Endodermal cell (in vitro differentiated cells): ENCODE measurements around the gene MORN4. TPM values are rescaled to one million over a fixed set of nuclear protein-coding genes. Genes with fewer than 3 reads are reported as not detected.

Experiments
- DNase-seq: peaks from one replicate; pipeline ENCODE4 v3.0.0-alpha.2; 2017
- H3K27ac ChIP-seq: 2 replicates; pipeline ENCODE4 v1.5.1; 2013; ENCODE audit warnings: mild to moderate bottlenecking, low read depth, low read length, moderate library complexity
- H3K27me3 ChIP-seq: 2 replicates; pipeline ENCODE4 v1.6.1; 2013; ENCODE audit warnings: mild to moderate bottlenecking, low read length, moderate library complexity; ENCODE audit not compliant: insufficient read depth, control insufficient read depth, poor library complexity, severe bottlenecking
- H3K36me3 ChIP-seq: 2 replicates; pipeline ENCODE4 v1.7.0; 2013; ENCODE audit warnings: mild to moderate bottlenecking, low read length, moderate library complexity; ENCODE audit not compliant: control insufficient read depth, insufficient read depth
- H3K4me1 ChIP-seq: one replicate; pipeline ENCODE4 v1.7.0; 2013; ENCODE audit warnings: low read length; ENCODE audit not compliant: control insufficient read depth, insufficient read depth
- H3K4me3 ChIP-seq: 2 replicates; pipeline ENCODE4 v1.5.1; 2013; ENCODE audit warnings: mild to moderate bottlenecking, low read length, moderate library complexity
- H3K9ac ChIP-seq: 2 replicates; pipeline ENCODE4 v1.6.1; 2013; ENCODE audit warnings: mild to moderate bottlenecking, low read length, moderate library complexity; ENCODE audit not compliant: poor library complexity, severe bottlenecking; ENCODE audit errors: extremely low read depth
- H3K9me3 ChIP-seq: 2 replicates; pipeline ENCODE4 v1.6.1; 2013; ENCODE audit warnings: mild to moderate bottlenecking, low read length, moderate library complexity; ENCODE audit not compliant: control insufficient read depth
- H3K27ac Mint-ChIP-seq: 2 replicates; pipeline ENCODE4 v1.8.0; 2020; ENCODE audit warnings: mixed read lengths
- H3K27me3 Mint-ChIP-seq: 2 replicates; pipeline ENCODE4 v1.8.0; 2021; ENCODE audit warnings: mild to moderate bottlenecking, mixed read lengths; ENCODE audit not compliant: insufficient read depth
- H3K36me3 Mint-ChIP-seq: 2 replicates; pipeline ENCODE4 v1.8.0; 2020; ENCODE audit warnings: low read depth, mixed read lengths
- H3K4me1 Mint-ChIP-seq: 2 replicates; pipeline ENCODE4 v1.8.0; 2020; ENCODE audit warnings: mixed read lengths
- H3K4me3 Mint-ChIP-seq: 2 replicates; pipeline ENCODE4 v1.8.0; 2020; ENCODE audit warnings: mild to moderate bottlenecking, moderate library complexity, mixed read lengths
- H3K9me3 Mint-ChIP-seq: 2 replicates; pipeline ENCODE4 v1.8.0; 2020; ENCODE audit warnings: mild to moderate bottlenecking, mixed read lengths
- CTCF ChIP-seq: fragments of 200-600 bp; sonication (generic); conservative IDR thresholded peaks from 2 replicates; pipeline ENCODE4 v1.5.0; 2021; ENCODE audit warnings: antibody characterized with exemption, mild to moderate bottlenecking
- WGBS, 2 experiments: methylation state at CpG; one replicate each; pipeline versions ENCODE4 v1.1.5 to v1.1.7; 2013; ENCODE audit warnings: missing lambda C conversion rate in 2 of 2, mixed read lengths in 1 of 2; ENCODE audit not compliant: insufficient coverage in 1 of 2, insufficient read length in 1 of 2; 5-methylcytosine and 5-hydroxymethylcytosine counted together
- total RNA-seq, 2 donors: library from RNA; stranded (reverse); fragmentation: NEBNext Ultra II Directional in 1 of 2; extraction: Animal tissue kit (Norgen Biotek cat#: 25700) in 1 of 2; gene quantifications; 2 replicates in 1 of 2; 3 replicates in 1 of 2; pipeline ENCODE4 v1.2.1, GENCODE V29; 2021

Gene MORN4
- total RNA-seq, 2 donors from 2014 or later: 19.0 to 21.3 TPM

GRCh38 chr10:97582169-97582568, 51.1 kb downstream of the MORN4 start:
- H3K4me1 ChIP-seq: no peaks in the 10 kb centered on the region
- no peaks in the 10 kb centered on the region for H3K9me3 ChIP-seq
- H3K27me3 Mint-ChIP-seq: no peaks in the 10 kb centered on the region
- no peak overlapping the region for H3K9ac ChIP-seq
- 90 to 94% methylated on average over 4 to 8 of the region's 8 CpGs for WGBS, 2 experiments
- no peaks in the 10 kb centered on the region for H3K9me3 Mint-ChIP-seq
- peaks cover 3% of the 10 kb centered on the region for H3K4me1 Mint-ChIP-seq
- H3K27ac ChIP-seq: no peak overlapping the region
- TF ChIP-seq CTCF: no peak
- no peak for DNase-seq
- H3K27me3 ChIP-seq: no peaks in the 10 kb centered on the region
- no peak overlapping the region for H3K27ac Mint-ChIP-seq
- H3K4me3 ChIP-seq: no peak overlapping the region
- H3K36me3 Mint-ChIP-seq: no peaks in the 10 kb centered on the region
- H3K36me3 ChIP-seq: no peaks in the 10 kb centered on the region
- H3K4me3 Mint-ChIP-seq: no peak overlapping the region

- no peak for DNase-seq
- Histone ChIP-seq H3K36me3 (no peaks in the 10 kb centered on the region), H3K4me3 (no peak overlapping the region), H3K27me3 (no peaks in the 10 kb centered on the region), H3K9ac (no peak overlapping the region), H3K4me1 (no peaks in the 10 kb centered on the region), H3K27ac (no peak overlapping the region), H3K9me3 (no peaks in the 10 kb centered on the region)
- no peaks in the 10 kb centered on the region for H3K9me3 Mint-ChIP-seq
- 91 to 96% methylated on average over 7 to 9 of the region's 9 CpGs for WGBS, 2 experiments
- no peak for TF ChIP-seq CTCF
- H3K27me3 Mint-ChIP-seq: no peaks in the 10 kb centered on the region
- H3K4me1 Mint-ChIP-seq: peaks cover 3% of the 10 kb centered on the region
- no peak overlapping the region for H3K27ac Mint-ChIP-seq
- H3K36me3 Mint-ChIP-seq: no peaks in the 10 kb centered on the region
- H3K4me3 Mint-ChIP-seq: no peak overlapping the region
Observed at GRCh38 chr10:97580421-97581367, 52.6 kb downstream of the MORN4 start.

GRCh38 chr10:97578171-97578844, 55.0 kb downstream of the MORN4 start:
- WGBS, 2 experiments: 94 to 95% methylated on average over 20 to 40 of the region's 40 CpGs
- H3K27ac ChIP-seq: no peak overlapping the region
- no peaks in the 10 kb centered on the region for H3K4me1 ChIP-seq
- no peak overlapping the region for H3K9ac ChIP-seq
- no peak for TF ChIP-seq CTCF
- Mint-ChIP-seq H3K4me1 (no peaks in the 10 kb centered on the region), H3K27me3 (no peaks in the 10 kb centered on the region), H3K36me3 (no peaks in the 10 kb centered on the region), H3K4me3 (no peak overlapping the region), H3K27ac (no peak overlapping the region), H3K9me3 (no peaks in the 10 kb centered on the region)
- no peaks in the 10 kb centered on the region for H3K9me3 ChIP-seq
- no peaks in the 10 kb centered on the region for H3K36me3 ChIP-seq
- H3K27me3 ChIP-seq: no peaks in the 10 kb centered on the region
- H3K4me3 ChIP-seq: no peak overlapping the region
- DNase-seq: no peak
